GM12892 (cell line): Measurements from ENCODE around the gene PVRIG.

ENCODE experiments used
- POLR2A ChIP-seq: IDR thresholded peaks from 2 replicates; pipeline ENCODE4 v1.6.1; 2011; ENCODE audit warnings: low read depth, low read length, control low read depth
- POLR2AphosphoS5 ChIP-seq: IDR thresholded peaks from 2 replicates; pipeline ENCODE4 v1.6.1; 2011; ENCODE audit warnings: low read depth, low read length, control low read depth
- TAF1 ChIP-seq: IDR thresholded peaks from 2 replicates; pipeline ENCODE4 v1.6.1; 2011; ENCODE audit warnings: low read depth, mild to moderate bottlenecking, control low read depth, low read length, borderline replicate concordance

- TF ChIP-seq POLR2A (no peak), POLR2AphosphoS5 (no peak), TAF1 (no peak)
Measured at GRCh38 chr7:100222445-100223132, 2.8 kb downstream of the PVRIG start.
